NCI-H82 treated with DMSO at 0.1 percent for 48 hours (cell line): Measurements from ENCODE around the gene CHAMP1.
"Not testable (repeated sequence)": the region's sequence is repeated elsewhere in the genome, so short reads cannot be mapped to it uniquely, and the experiment has no call there.

Experiments
- DNase-seq: peaks from one replicate; lab custom pipeline; 2025; ENCODE audit not compliant: unreplicated experiment; lab: John Stamatoyannopoulos, UW

The CHAMP1 gene

GRCh38 chr13:114328595-114328994 lies 14.3 kb downstream of the CHAMP1 start:
- no peak for DNase-seq

- DNase-seq: no peak
Measured at GRCh38 chr13:114330086-114330485, 15.8 kb downstream of the CHAMP1 start.

GRCh38 chr13:114333881-114334280 lies 19.6 kb downstream of the CHAMP1 start:
- not testable (repeated sequence) for DNase-seq

GRCh38 chr13:114334305-114335053 lies 20.2 kb downstream of the CHAMP1 start:
- no peak for DNase-seq

GRCh38 chr13:114336457-114336856 lies 22.2 kb downstream of the CHAMP1 start:
- not testable (repeated sequence) for DNase-seq

- no peak for DNase-seq
Measured at GRCh38 chr13:114338959-114339358, 24.7 kb downstream of the CHAMP1 start.

GRCh38 chr13:114339857-114340534 lies 25.7 kb downstream of the CHAMP1 start:
- no peak for DNase-seq

GRCh38 chr13:114341003-114341777 lies 26.9 kb downstream of the CHAMP1 start:
- DNase-seq: no peak

GRCh38 chr13:114347256-114347655 lies 33.0 kb downstream of the CHAMP1 start:
- DNase-seq: not testable (repeated sequence)

- DNase-seq: not testable (repeated sequence)
Measured at GRCh38 chr13:114352763-114353162, 38.5 kb downstream of the CHAMP1 start.

GRCh38 chr13:114353382-114353781 lies 39.1 kb downstream of the CHAMP1 start:
- DNase-seq: not testable (repeated sequence)
